Activated CD4-positive, alpha-beta T cell treated with anti-CD3 and anti-CD28 coated beads, Interleukin-2, amount 50 U/mL, for 48 hours (primary cell): Measurements from ENCODE around the gene HIPK2.

Source experiments
- DNase-seq, 2 experiments: peaks; one replicate each; pipeline ENCODE4 v3.0.0-alpha.2; 2020

HIPK2 gene

GRCh38 chr7:139523968-139524815, 253.6 kb downstream of the HIPK2 start:
- no peak for DNase-seq

DNA sequence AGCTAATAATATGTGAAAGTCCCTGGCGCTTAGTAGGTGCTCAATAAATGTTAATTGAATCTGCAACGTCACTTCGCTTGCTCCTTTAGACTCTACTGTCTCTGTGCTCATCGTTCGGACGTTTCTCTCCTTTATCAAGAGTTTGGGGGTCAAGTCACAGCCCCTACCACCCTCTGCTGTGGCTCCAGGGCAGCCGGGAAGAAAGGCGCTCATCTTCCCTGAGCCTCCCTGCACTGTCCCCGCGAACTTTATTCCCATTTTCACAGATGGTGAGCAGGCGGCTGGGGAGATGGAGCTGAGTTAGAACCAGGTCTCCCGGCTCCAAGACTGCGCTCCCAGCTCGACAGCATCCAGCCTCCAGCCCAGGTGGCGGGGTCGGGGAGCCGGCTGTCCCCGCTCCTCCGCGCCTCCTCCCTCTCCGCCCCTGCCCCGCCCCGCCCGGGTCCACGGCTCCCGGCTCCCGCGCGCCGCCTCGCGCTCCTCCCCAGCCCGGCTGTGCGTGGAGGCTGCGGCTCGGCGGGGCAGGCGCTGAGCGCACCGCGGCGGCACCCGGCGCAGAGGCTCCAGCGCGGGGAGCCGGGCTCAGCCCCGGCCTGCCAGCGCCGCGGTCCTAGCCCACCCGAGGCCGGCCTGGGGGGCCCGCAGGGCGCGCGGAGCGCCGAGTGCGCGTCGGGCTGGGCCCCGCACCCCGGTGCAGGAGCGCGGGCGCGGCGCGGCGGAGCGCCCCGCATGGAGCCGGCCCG, 254.4 kb downstream of the HIPK2 start, which contains the start of gene CLEC2L:
Gene CLEC2L (plus strand): TSS at position 487 of the 743 bp plus-strand sequence. CDS start 243 bp downstream, at position 730.
- DNase-seq: peak; percentile 17 to 26

- DNase-seq: no peak
Measured at GRCh38 chr7:139522830-139523198, 255.0 kb downstream of the HIPK2 start.

DNA sequence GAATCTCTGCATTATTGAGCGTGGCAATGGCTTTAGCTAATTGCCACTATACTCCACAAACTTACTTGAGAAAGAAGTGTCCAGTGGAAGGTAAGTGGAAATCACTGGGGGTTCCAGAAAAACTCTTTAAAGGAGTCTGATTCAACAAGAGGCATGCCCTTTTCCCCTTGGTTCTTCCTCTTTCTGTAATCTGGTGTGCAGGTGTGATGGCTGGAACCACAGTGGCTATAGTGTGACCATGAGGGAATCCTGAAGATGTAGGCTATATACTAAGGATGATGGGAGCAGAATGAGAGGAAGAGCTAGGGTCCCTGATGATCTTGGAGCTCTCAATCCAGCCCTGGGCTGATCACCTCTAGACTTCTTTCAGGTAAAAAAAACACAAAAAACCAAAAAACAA, 256.4 kb downstream of the HIPK2 start:
- no peak for DNase-seq

DNA sequence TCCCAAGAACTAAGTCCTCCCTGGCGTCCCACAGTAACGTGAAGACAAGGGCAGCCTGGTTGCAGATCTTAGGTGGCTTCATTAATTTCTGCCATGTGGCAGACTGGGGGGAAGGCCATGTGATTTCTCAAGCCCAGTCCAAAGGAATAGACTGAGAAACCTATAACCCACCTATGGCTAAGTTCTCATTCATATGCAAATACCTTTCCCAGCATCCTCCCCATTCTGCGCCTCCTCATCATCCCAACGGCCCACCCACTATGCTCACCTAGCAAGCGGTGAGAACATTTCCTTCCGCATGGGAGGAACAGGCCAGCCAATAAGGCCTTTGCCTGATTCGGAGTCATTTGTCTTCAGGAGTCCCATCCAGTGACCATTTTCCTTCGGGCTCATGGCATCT, 262.5 kb downstream of the HIPK2 start:
- DNase-seq: no peak
